GM19238 (cell line): Measurements from ENCODE around the gene SASH1.
"Not testable (repeated sequence)": the region's sequence is repeated elsewhere in the genome, so short reads cannot be mapped to it uniquely, and the experiment has no call there.

Source experiments
- DNase-seq: peaks from one replicate; pipeline ENCODE4 v3.0.0; 2011; ENCODE audit warnings: low spot score; ENCODE audit not compliant: insufficient read length

The SASH1 gene

GRCh38 chr6:148365041-148365440 lies 22.4 kb downstream of the SASH1 start:
- DNase-seq, result no peak

- no peak for DNase-seq
Observed at GRCh38 chr6:148367411-148368024, 24.9 kb downstream of the SASH1 start.

DNA sequence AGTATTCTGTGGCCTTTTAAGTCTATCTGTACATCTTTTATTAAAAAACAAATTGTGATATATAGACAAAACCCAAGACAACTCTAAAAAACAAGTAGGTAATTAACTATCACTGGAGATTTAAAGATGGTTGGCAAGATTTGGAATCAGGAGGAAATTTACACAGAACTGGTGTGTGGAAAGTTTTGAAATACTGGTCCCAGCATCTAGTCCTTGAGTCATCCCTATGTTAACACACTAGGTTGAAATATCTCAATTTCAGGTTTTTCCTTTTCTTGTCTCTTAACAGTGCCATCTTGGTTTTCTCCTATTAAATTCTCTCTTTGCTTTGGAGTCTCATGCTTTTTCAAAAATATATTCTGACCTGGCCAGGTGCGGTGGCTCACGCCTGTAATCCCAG lies 27.5 kb downstream of the SASH1 start:
- no peak for DNase-seq

DNA sequence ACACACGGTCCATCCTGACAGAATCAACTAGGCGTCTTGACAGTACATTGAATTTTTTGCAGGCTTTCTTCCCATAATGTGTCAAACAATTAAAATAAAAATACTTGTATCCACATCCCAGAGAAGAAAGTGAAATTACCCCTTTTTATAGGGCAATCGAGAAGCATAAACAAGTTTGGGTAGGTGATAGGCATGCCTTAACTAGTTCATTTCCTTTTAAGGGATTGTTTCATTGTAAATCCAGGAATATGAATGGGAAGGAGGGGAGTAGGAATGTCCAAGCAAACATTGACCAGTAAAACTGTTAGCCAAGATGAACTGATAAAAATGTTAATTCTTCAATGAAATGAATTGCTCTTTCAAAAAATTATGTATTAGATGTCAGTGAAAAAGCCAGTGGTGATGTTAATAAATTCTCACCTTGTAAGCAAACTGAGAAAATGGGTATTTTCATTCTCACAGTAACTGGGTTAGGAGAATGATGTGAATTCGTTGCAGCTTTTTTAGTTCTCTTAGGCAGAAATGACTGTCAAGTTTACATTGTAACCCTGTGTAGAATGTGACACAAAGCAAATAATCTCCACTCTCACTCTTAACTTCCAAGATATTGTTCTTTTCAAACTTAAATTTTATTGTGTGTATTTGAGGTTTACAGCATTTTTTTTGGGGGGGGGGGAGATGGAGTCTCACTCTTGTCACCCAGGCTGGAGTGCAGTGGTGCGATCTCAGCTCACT lies 31.6 kb downstream of the SASH1 start:
- DNase-seq, result no peak

DNA sequence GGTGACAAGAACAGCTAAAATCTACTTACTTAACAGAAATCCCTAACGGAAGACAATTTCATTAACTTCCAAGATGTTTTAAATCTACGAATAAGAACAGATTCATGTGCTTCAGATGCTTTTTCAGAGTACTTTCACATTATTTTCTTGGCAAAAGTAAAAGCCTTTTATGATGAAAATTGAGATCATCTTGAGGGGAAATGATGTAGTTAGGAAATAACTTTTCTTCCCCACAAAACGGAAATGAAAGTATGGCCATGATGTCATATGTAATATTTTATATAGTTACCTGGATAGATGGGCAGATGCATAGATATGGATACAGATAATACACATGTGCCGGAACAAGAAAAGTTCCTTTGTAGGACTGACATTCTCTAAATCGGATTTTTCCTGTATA lies 32.8 kb downstream of the SASH1 start:
- no peak for DNase-seq

DNA sequence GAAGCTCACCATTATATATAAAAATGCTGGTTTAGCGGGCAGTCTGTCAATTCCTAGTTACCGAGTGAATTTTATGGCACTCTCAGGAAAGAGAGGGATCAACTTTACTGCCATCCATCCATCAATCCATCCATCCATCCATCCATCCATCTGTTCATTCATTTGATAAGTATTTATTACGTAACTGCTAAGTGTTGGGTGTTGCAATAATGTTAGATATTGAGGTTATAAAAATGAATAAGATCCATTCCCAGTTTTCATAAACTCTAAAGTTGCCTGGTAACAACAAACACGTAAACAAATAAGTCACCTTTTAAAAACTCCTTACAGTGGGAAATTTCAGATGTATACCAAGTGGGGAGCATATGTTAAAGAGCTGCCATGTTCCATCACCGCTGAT lies 36.8 kb downstream of the SASH1 start:
- DNase-seq, result no peak

GRCh38 chr6:148379966-148380713 lies 37.5 kb downstream of the SASH1 start:
- no peak for DNase-seq

DNA sequence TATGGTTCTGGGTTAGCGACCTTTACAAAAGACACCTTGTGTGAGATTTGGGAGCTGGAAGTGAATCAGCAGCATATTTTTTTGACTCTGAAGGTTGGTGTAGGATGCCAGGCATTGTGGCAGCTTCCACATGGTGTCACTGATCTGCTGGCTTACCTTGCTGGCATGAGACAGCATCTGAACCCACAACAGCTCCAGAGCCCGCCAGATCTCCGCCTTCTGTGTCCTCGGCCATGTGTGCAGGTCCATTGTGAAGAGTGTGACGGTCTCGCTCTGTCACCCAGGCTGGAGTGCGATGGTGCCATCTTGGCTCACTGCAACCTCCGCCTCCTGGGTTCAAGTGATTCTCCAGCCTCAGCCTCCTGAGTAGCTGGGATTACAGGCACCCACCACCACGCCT lies 39.4 kb downstream of the SASH1 start:
- not testable (repeated sequence) for DNase-seq

- no peak for DNase-seq
Observed at GRCh38 chr6:148382861-148383260, 40.2 kb downstream of the SASH1 start.

DNA sequence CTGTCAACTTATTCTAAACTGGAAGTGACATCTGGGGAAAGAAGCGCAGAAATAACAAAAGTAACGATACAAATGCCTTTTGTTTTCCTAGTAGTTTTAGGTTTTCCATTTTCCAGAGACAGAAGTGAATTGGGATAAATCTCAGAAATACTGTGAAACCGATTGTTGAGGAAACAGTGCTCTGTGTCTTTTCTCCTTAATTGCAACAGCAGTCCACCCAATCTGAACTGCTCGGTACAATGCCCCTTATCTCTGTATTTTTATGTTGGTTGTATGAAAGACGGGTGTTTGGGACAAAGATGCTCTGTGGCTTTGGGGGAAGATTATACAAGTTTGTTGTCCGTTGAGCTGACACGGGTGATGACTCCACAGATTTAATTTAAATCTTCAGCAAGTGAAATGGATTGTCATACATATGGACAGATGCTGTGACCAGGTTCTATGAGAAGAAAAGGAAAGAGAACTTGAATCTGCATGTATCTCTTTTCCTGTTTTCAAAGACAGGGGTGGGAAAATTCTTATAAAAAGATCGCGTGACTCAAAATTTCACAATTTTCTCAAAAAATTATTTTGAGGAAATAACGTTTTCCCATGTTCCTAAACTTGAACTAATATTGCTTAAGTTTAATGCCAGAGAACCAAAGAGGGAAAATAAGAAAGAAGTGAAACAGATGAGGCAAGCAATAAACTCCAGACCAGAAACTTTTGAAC lies 41.2 kb downstream of the SASH1 start:
- DNase-seq, result no peak

DNA sequence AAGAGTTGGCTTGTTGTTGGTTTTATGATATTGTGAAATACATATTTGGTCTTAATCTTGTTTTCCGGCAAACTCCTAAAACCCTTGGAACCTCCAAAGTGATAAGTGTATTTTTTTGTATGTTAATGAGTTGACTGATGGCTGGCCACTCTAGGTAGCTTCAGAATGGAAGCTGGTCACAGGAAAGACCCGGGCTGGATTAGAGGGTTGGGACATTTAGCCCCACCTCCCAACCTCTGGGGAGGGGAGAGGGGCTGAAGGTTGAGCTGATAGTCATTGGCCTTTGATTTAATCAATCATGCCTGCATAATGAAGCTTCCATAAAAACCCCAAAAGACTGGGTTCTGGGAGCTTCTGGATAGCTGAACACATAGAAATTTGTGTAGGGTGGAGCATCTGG lies 42.7 kb downstream of the SASH1 start:
- DNase-seq, result no peak

- no peak for DNase-seq
Observed at GRCh38 chr6:148388521-148388920, 45.9 kb downstream of the SASH1 start.

DNA sequence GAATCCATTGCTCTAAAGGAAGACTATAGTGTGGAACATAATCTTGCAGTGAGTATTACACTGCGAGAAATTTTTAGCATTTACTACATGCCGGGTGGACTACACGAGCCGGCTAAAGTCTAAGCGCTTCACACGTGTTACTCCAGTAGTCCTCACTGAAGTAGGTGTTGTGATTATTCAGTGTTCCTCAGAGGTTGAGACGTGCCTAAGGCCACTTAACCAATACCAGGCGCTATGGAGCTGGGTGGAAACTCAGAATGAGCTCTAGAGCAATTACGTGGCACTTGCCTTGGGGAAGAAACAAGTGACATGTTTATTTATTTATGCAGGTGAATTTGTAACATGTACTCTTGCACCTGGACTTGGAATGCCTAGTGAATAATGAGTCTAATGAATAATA lies 46.4 kb downstream of the SASH1 start:
- DNase-seq, result no peak

GRCh38 chr6:148389917-148390316 lies 47.3 kb downstream of the SASH1 start:
- DNase-seq, result no peak

DNA sequence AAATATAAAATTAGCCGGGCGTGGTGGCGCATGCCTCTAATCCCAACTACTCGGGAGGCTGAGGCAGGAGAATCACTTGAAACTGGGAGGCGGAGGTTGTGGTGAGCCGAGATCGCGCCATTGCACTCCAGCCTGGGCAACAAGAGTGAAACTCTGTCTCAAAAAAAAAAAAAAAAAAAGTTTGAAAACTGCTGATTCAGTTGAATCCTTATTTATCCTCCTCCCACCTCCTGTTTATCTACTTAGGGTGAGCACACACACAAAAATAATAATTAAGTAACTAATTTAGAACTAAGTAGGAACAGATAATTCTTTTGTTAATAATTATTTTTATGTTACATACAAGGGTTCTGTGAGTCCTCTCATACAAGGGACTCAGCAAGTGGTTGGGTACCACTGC lies 49.5 kb downstream of the SASH1 start:
- DNase-seq, result not testable (repeated sequence)

DNA sequence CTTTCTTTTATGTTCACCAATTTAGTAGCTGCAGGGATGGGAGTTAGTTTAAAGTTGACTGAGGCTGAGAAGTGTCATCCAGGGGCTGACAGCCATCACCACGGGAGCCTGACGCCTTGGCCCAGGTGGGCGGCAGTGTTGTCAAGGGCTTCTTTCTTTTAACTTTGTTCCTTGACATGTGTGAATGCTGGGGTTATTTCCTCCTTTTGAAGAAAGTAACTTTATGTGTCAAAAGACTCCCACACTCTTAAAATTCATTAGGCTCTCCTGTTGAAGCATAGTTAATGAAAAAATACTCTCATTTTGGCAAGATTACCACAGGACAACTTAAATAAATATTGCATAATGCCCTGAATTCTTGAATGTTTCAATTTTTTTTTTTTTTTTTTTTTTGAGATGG lies 50.0 kb downstream of the SASH1 start:
- DNase-seq, result no peak

GRCh38 chr6:148395583-148396101 lies 53.0 kb downstream of the SASH1 start:
- DNase-seq, result no peak

DNA sequence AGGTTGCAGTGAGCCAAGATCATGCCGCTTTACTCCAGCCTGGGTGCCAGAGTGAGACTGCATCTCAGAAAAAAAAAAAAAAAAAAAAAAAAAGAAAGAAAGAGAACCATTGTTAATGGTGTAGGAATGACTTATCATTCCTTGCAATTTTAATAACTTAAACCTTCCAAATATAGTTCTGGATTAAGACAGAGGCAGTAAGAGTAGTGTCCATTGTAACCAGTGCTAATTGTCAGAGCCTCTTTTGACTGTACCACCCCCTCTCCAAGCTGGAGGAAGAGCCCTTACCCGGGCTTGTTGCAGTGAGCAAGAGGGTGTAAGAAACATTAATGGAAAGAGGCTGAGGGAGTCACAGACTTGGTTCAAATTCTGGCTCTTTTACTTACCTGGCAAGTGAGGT lies 53.8 kb downstream of the SASH1 start:
- DNase-seq, result no peak

DNA sequence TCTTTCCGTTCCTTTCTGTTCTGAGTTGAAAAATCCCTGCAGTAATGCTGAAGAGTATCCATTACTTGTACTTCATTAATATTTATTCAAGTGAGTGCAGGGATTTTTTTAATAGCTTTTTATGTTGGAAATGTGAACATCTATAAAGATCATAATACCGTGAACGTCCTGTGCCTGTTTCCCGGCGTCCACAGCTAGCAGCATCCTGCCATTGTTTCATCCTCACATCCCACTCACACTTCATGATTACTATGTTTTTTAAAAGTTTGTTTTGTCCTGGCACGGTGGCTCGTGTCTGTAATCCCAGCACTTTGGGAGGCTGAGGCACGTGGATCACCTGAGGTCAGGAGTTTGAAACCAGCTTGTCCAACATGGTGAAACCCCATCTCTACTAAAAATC lies 54.3 kb downstream of the SASH1 start:
- no peak for DNase-seq

DNA sequence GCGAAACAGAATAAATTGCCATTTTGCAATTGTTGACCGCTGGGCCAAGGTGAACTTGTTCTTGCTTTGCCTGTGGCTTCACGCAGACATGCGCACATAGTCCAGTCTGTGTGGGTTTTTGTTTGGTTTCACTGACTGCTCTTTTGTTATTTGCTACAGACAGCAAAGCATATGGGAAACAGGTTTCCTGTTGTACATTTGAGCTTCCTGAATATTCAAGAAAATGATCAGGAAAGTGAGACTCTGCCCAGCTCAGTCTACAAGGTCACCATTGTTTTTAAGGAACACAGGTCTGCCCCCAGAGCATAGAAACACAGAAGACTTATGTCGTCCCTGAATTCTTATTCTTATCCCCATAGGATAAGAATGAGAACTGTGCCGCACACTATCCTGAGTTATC lies 55.6 kb downstream of the SASH1 start:
- DNase-seq, result no peak

DNA sequence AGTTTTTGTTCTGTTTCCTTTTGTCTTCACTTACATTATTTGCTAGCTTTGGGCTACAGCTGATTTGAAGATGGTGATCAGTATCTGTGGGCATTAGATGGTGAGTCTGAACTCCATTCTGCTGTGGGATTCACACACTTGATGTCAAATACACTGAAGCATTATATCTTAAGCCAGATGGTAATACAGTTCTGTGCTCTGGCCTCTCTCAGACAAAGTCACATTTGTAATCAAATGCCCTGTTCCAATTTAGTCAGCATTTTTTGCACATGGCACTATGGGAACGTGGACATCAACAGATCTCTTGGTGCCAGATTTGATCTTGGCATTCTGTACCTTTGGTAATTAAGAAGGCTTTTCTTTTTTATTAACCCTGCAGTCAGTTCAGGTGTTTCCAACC lies 56.0 kb downstream of the SASH1 start:
- DNase-seq, result no peak

- DNase-seq, result no peak
Observed at GRCh38 chr6:148401571-148401970, 58.9 kb downstream of the SASH1 start.
